ENCODE measurements around the gene MRTFB.

The MRTFB gene

DNA sequence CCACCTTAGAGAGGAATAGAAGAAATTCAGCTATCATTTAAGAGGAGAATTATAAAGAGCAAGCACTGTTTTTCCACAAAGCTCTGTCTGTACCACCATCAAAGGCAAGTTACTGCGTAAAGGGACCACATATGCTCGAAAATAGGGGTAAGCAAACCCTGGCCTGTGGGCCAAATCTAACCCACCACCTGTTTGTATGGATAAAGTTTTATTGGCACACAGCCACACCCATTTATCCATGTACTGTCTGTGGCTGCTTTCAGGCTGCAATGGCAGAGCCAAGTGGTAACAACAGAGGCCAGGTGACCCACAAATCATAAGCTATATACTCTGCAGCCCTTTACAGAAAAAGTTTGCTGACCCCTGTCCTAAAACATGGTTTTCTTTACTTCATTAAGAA is 180.3 kb downstream of the MRTFB start:
- Mint-ChIP-seq H3K4me3 (no peak overlapping the region), H3K9me3 (no peaks in the 10 kb centered on the region), H3K4me1 (ENCODE audit: low read depth) (no peaks in the 10 kb centered on the region), H3K27ac (no peak overlapping the region), H3K27me3 (ENCODE audit: low read depth) (no peaks in the 10 kb centered on the region), H3K36me3 (ENCODE audit: low read depth) (peaks cover 4% of the 10 kb centered on the region)

DNA sequence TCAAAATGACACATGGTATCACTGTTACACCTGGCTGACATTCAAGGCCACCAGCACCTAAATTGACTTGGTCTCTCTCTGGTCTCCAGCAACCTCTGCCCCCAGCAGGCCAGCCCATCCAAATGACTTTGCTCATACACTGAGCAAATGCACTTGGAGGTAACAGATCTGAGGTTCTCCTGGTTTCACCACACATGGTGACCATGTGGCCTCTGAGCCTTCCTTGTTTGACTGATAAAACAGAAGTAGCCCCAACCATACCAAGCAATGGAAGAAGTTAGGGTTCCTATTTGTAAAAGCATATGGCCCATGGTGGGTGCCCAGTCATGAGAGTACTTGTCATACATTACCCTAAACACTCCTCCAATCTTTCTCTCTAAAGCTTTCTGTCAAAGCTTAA is 181.7 kb downstream of the MRTFB start:
- no peaks in the 10 kb centered on the region for H3K9me3 Mint-ChIP-seq
- H3K4me3 Mint-ChIP-seq = no peak overlapping the region
- H3K4me1 Mint-ChIP-seq (ENCODE audit: low read depth) = no peaks in the 10 kb centered on the region
- no peaks in the 10 kb centered on the region for H3K27me3 Mint-ChIP-seq (ENCODE audit: low read depth)
- no peak overlapping the region for H3K27ac Mint-ChIP-seq
- peaks cover 4% of the 10 kb centered on the region for H3K36me3 Mint-ChIP-seq (ENCODE audit: low read depth)

DNA sequence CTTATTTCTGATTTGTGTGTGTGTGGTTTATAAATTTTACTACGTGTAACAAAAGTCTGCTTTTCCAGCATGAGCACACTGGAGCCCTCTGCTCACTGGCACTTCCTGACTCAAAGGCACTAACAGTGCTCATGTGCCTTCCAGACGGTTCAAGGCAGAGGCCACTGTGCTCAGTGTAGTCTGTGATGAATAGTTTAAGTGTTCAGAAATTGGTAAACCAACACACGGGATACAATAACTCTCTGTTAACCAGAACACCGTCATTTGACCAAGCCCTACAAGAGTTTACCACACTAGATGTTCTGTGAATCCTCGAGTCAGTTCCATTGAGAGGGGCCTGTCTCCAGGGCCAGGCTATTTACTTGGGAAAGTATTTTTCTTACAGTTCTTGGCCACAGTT is 191.9 kb downstream of the MRTFB start:
- no peaks in the 10 kb centered on the region for H3K9me3 Mint-ChIP-seq
- peaks cover 3% of the 10 kb centered on the region for H3K36me3 Mint-ChIP-seq (ENCODE audit: low read depth)
- H3K4me1 Mint-ChIP-seq (ENCODE audit: low read depth) = no peaks in the 10 kb centered on the region
- no peaks in the 10 kb centered on the region for H3K27me3 Mint-ChIP-seq (ENCODE audit: low read depth)
- H3K27ac Mint-ChIP-seq = no peak overlapping the region
- no peak overlapping the region for H3K4me3 Mint-ChIP-seq

DNA sequence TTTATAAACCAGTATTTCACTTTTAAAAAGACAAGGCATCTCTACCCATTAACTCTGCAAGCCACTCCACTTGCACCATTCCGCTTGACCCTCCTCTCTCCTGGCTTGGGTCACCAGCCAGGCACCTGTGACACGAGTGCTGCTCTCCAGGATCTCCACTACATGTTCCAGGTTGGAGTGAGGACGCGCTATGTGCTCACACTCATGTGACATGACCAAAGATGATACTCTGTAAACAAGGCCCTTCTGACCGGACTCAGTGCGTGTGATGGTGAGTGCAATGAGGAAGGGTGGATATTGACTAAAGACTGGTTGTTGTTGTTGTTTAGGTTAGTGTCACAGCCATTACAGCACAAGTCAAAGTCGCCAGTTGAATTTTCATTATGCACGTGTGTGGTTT is 192.7 kb downstream of the MRTFB start:
- Mint-ChIP-seq H3K27me3 (ENCODE audit: low read depth) (no peaks in the 10 kb centered on the region), H3K27ac (no peak overlapping the region), H3K4me3 (no peak overlapping the region), H3K36me3 (ENCODE audit: low read depth) (peaks cover 3% of the 10 kb centered on the region), H3K4me1 (ENCODE audit: low read depth) (no peaks in the 10 kb centered on the region), H3K9me3 (no peaks in the 10 kb centered on the region)

DNA sequence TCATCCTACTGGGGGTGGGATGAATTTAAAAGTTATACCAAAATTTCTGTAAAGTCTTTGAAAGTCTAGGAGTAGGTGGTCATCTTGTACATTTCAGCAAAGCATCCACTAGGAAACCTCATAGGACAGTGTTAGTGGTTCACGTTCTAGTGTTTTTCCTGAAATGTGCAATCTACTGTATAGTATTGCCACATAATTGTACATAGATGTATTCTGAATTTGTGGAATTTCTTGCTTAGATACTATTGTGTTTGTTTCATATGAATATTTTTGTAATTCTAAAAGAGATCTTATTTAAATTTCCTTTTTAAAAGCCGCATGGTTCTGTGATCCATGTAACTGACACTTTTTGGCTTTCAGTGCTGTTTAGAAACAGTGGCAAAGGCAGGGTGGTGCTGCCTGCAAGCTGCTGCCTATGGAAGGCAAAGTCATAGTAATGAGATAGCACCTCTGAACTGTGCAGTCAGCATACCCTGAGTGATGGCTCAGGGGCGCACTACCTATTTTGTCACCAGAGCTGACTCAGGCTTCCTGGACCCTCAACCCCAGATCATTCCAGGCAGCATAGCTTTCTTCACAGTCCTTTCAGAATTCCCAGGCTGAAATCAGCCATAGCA is 193.3 kb downstream of the MRTFB start:
- H3K27me3 Mint-ChIP-seq (ENCODE audit: low read depth) = no peaks in the 10 kb centered on the region
- no peak overlapping the region for H3K27ac Mint-ChIP-seq
- H3K4me1 Mint-ChIP-seq (ENCODE audit: low read depth) = no peaks in the 10 kb centered on the region
- H3K9me3 Mint-ChIP-seq = peaks cover 3% of the 10 kb centered on the region
- peaks cover 3% of the 10 kb centered on the region for H3K36me3 Mint-ChIP-seq (ENCODE audit: low read depth)
- H3K4me3 Mint-ChIP-seq = no peak overlapping the region

DNA sequence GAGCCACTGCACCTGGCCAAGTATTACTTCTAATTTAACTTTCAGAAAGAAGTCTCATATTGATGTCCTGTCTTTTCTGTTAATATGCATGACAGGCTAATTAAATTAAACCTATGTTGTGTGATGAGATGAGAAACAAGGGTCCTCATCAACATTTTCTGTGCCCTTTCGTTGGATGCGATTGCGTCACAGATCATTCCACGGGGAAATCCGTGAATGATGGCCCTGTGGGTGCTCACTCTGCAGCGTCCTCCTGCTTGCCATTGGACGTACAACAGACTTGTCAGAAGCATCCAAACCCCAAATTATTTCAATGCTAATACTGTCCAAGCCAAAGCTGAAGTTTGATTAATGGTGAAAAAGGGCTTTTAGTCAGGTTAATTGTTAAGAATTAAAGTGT is 197.0 kb downstream of the MRTFB start:
- Mint-ChIP-seq H3K9me3 (peaks cover 14% of the 10 kb centered on the region), H3K27me3 (ENCODE audit: low read depth) (no peaks in the 10 kb centered on the region), H3K4me1 (ENCODE audit: low read depth) (no peaks in the 10 kb centered on the region), H3K27ac (no peak overlapping the region), H3K4me3 (no peak overlapping the region), H3K36me3 (ENCODE audit: low read depth) (peaks cover 6% of the 10 kb centered on the region)

DNA sequence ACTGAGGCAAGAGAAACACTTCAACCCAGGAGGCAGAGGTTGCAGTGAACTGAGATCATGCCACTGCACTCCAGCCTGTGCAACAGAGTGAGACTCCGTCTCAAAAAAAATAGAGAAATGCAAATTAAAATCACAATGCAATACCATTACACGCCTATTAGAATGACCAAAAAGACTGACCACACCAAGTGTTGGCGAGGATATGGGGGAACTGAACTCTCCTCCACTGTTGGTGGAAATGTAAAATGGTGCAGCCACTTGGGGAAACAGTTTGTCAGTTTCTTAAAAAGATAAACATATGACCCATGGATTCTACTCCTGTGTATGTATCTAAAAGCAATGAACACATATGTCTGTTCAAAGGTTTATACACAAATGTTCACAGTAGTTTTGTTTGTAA is 204.8 kb downstream of the MRTFB start:
- Mint-ChIP-seq H3K4me3 (no peak overlapping the region), H3K27me3 (ENCODE audit: low read depth) (peaks cover 15% of the 10 kb centered on the region), H3K27ac (no peak overlapping the region), H3K36me3 (ENCODE audit: low read depth) (no peaks in the 10 kb centered on the region), H3K4me1 (ENCODE audit: low read depth) (no peaks in the 10 kb centered on the region), H3K9me3 (peaks cover 3% of the 10 kb centered on the region)

DNA sequence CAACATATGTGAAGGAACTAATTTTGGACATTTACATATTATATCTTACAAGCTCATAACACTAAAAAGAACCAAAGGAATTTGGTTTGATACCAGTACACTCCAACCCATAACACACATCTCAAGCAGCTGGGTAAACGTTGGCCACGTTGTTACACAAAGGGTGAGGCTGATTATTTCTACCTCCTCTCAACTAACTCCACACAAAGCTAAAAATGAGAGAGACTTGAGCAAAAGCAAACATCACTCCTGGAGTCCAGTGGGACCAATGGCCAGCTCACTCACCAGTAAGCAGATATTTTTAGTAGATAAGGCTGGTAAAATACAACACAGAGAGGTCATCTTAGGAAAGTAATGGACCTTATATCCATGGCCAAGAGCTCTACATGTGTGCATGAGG is 207.6 kb downstream of the MRTFB start:
- Mint-ChIP-seq H3K4me1 (ENCODE audit: low read depth) (no peaks in the 10 kb centered on the region), H3K27ac (no peak overlapping the region), H3K4me3 (no peak overlapping the region), H3K27me3 (ENCODE audit: low read depth) (peaks cover 15% of the 10 kb centered on the region), H3K36me3 (ENCODE audit: low read depth) (no peaks in the 10 kb centered on the region), H3K9me3 (peaks cover 3% of the 10 kb centered on the region)

DNA sequence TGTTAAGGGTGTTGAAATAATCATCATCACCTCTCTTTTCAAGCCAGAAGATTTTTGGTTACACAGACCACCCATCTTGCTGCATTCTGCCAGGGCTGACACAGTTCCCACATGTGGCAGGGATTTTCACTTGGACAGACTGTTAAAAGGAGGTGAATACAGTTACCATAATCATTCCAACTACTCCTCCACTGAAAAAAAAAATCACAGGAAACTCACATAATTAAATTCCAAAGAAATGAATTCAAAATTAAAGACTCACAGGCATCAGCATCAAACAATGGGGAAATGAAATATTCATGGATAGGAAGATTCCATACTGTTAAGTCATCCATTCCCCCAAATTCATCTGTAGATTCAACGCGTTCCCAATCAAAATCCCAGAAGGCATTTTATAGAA is 209.4 kb downstream of the MRTFB start:
- H3K9me3 Mint-ChIP-seq = peaks cover 3% of the 10 kb centered on the region
- no peak overlapping the region for H3K27ac Mint-ChIP-seq
- no peak overlapping the region for H3K4me3 Mint-ChIP-seq
- peaks cover 8% of the 10 kb centered on the region for H3K4me1 Mint-ChIP-seq (ENCODE audit: low read depth)
- H3K27me3 Mint-ChIP-seq (ENCODE audit: low read depth) = peaks cover 4% of the 10 kb centered on the region
- H3K36me3 Mint-ChIP-seq (ENCODE audit: low read depth) = no peaks in the 10 kb centered on the region

DNA sequence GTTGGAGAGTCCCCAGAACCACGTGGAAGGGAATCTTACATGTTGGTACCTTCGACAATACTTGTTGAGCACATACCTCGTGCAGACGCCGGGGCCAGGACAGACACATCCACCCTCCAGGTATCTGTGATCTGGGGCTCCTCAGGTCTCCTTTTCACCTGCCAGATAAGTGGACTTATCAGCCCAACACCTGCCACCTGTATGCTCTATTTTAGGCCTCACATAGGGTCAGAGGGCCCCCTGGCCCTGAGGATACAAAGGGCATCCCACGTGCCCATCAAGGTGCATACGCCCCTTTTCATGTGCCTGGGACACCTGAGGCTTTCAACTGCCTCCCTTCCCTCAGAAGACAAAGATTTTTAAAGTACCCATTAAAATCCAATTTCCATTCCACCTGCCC is 212.7 kb downstream of the MRTFB start:
- H3K4me3 Mint-ChIP-seq = no peak overlapping the region
- peaks cover 2% of the 10 kb centered on the region for H3K9me3 Mint-ChIP-seq
- no peak overlapping the region for H3K27ac Mint-ChIP-seq
- no peaks in the 10 kb centered on the region for H3K36me3 Mint-ChIP-seq (ENCODE audit: low read depth)
- no peaks in the 10 kb centered on the region for H3K27me3 Mint-ChIP-seq (ENCODE audit: low read depth)
- peaks cover 11% of the 10 kb centered on the region for H3K4me1 Mint-ChIP-seq (ENCODE audit: low read depth)

DNA sequence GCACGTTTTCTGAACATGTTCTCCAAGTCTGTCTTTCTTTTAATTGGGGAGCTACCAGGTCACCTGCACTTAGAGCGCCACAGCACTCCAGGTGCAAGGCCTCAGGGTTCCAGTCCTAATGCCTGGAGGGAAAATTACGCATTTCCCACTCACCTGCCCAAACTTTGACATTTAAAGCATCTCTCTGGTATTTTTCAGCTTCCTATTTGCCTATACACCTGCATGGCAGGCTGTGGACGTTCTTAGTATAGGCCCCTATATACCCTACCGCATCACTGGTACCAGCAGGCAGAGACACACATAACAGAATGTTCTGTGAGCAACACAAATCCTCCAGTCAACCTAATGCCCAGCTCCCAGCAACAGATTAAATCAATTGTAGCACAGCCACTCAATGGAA is 213.3 kb downstream of the MRTFB start:
- H3K36me3 Mint-ChIP-seq (ENCODE audit: low read depth) = peaks cover 5% of the 10 kb centered on the region
- H3K9me3 Mint-ChIP-seq = peaks cover 7% of the 10 kb centered on the region
- H3K4me3 Mint-ChIP-seq = no peak overlapping the region
- peaks cover 4% of the 10 kb centered on the region for H3K27me3 Mint-ChIP-seq (ENCODE audit: low read depth)
- H3K4me1 Mint-ChIP-seq (ENCODE audit: low read depth) = peaks cover 13% of the 10 kb centered on the region
- no peak overlapping the region for H3K27ac Mint-ChIP-seq

DNA sequence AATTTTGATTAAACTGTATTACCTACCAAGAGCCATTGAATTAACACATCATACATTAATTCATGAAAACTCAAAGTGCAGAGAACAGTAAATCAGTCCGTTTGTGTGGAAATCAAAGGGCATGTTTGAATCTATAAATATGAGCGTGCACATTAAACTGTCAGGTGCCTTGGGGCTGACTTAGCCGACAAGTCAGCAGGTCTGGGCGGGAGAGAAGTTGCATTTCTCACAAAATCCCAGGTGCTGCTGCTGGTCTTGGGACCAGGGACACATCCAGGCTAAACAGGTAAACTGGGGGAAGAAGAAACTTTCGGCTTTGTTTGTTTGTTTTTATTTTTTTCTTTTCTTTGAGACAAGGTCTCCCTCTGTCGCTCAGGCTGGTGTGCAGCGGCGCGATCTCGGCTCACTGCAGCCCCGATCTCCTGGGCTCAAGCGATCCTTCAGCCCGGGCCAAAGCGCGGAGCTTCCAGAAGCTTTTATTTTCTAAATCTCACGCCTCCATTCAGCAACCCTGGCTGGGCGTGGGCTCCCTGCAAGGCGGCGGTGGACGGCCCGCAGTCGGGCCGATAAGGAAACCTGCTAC is 213.9 kb downstream of the MRTFB start:
- H3K4me1 Mint-ChIP-seq (ENCODE audit: low read depth) = peaks cover 13% of the 10 kb centered on the region
- peak overlapping the region; percentile 92 for H3K4me3 Mint-ChIP-seq
- peaks cover 5% of the 10 kb centered on the region for H3K36me3 Mint-ChIP-seq (ENCODE audit: low read depth)
- peaks cover 5% of the 10 kb centered on the region for H3K27me3 Mint-ChIP-seq (ENCODE audit: low read depth)
- peaks cover 14% of the 10 kb centered on the region for H3K9me3 Mint-ChIP-seq
- peak overlapping the region; percentile 85 for H3K27ac Mint-ChIP-seq

DNA sequence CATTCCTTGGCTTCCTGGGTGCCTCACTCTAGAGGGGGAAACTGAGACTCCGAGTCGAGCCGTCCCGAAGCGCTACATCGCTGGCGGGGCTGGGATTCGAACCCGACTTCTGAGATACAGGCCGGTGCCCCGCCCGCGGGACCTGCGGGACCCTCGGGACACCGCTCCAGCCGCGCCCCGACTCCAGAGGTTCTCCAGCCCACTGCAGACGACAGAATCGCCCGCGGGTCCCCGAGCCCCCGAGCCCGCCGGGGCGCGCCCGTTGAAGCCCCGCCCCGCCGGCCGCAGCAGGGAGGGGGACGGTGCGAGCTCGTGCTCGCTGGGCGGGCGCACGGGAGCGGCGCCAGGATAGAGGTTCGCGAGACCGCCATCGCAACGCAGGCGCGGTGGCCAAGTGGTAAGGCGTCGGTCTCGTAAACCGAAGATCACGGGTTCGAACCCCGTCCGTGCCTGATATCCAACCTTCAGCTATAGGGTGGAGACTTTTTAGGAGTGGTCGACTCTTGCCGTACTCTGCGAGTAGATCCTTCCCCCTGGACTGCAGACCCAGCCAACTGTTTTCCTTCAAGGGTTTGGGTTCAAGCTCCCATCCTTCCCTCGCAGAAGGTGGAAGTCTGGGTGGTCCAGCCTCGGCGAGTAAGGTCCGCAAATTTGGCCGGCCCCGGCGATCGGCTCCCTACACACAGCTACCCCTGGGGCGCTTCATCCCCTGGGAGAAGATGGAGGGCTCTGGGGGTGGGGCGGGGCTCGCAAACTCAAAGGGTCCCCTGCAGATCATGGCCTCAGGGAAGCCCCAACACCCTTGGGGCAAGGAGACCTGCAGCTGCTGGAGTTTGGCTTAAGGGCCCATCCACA is 214.6 kb downstream of the MRTFB start:
- Mint-ChIP-seq H3K27ac (peak overlapping the region; percentile 85), H3K9me3 (peaks cover 16% of the 10 kb centered on the region), H3K4me3 (peak overlapping the region; percentile 92), H3K27me3 (ENCODE audit: low read depth) (peaks cover 5% of the 10 kb centered on the region), H3K4me1 (ENCODE audit: low read depth) (peaks cover 13% of the 10 kb centered on the region), H3K36me3 (ENCODE audit: low read depth) (peaks cover 5% of the 10 kb centered on the region)

DNA sequence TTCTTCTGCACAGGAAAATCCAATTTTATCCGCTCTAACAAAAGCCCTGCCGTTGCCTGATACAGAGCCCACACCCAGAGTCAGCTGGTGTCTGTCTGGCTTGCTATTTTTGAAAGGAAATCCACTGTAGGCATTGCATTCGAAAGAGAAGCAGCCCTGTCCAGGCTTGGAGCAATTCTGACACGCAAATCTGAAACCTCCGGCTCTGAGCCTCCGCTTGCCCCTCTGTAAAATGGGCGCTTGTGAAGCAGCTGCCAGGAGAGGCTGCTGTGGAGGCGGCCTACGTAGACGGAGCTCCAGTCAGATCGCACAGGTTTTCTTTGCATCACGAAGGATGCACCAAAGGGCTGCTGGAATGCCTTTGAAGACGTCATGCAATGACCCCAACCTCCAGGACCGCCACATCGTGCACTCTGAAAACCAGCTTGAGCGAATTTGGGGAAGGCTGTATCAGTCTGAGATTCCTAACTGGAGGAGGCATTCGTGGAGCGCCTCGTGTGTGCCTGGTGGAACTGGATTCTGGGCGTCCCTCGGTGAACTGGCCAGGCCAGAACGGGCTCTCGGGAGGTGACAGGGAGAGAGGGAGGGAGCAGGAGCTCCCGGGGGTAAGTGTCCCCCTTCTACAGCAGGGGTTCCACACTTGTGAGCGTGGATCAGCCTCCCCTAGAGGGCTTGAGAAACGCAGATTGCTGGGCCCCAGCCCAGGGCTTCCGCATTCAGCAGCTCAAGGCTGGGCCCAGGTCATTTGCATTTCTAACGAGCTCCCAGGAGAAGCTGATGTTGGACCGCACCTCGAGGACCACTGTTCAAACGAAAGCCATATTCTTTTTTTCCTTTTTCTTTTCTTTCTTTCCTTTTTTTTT is 215.5 kb downstream of the MRTFB start:
- Mint-ChIP-seq H3K4me1 (ENCODE audit: low read depth) (peaks cover 13% of the 10 kb centered on the region), H3K9me3 (peaks cover 16% of the 10 kb centered on the region), H3K4me3 (peak overlapping the region; percentile 59), H3K27ac (peak overlapping the region; percentile 55), H3K36me3 (ENCODE audit: low read depth) (peaks cover 5% of the 10 kb centered on the region), H3K27me3 (ENCODE audit: low read depth) (peaks cover 5% of the 10 kb centered on the region)

All from T-helper 1 cell treated with Interleukin-12 subunit alpha and Interleukin-12 subunit beta and Interleukin-4 antibody, amounts not matched to agents 30 μg/mL and 1 μg/mL, for 36 hours (primary cell).